GM19463 (cell line): ENCODE measurements around the gene GARIN3.
A peak's percentile ranks its signal among the peaks of the same experiment; 100 is the strongest.

Source experiments
- ATAC-seq: cut with Tn5 transposase; IDR thresholded peaks from one replicate; pipeline ENCODE4 v1.9.1; 2021; ENCODE audit warnings: mild to moderate bottlenecking, moderate library complexity; ENCODE audit not compliant: unreplicated experiment

Gene GARIN3

GRCh38 chr5:157150995-157151394 lies 15.1 kb downstream of the GARIN3 start:
- no peak for ATAC-seq

GRCh38 chr5:157148734-157149615 lies 17.1 kb downstream of the GARIN3 start:
- peak; percentile 68 for ATAC-seq

GRCh38 chr5:157143127-157143971 lies 22.7 kb downstream of the GARIN3 start:
- ATAC-seq: peak; percentile 29

GRCh38 chr5:157142317-157143126 lies 23.5 kb downstream of the GARIN3 start, which contains the start of gene MED7:
TSS of gene MED7 (minus strand) at chr5:157142865. CDS start at chr5:157139431, 3,434 bp downstream.
- ATAC-seq: peak; percentile 99

GRCh38 chr5:157137691-157138090 lies 28.4 kb downstream of the GARIN3 start:
- no peak for ATAC-seq

GRCh38 chr5:157132281-157132612 lies 33.8 kb downstream of the GARIN3 start:
- ATAC-seq: no peak

- peak; percentile 45 for ATAC-seq
These were observed 35.1 kb downstream of the GARIN3 start for GRCh38 chr5:157130925-157131324.

GRCh38 chr5:157121709-157122108 lies 44.4 kb downstream of the GARIN3 start:
- ATAC-seq: no peak

- no peak for ATAC-seq
These were observed 46.0 kb downstream of the GARIN3 start for GRCh38 chr5:157120102-157120501.

- ATAC-seq: peak; percentile 75
These were observed 49.5 kb downstream of the GARIN3 start for GRCh38 chr5:157116483-157116954.

GRCh38 chr5:157115502-157115901 lies 50.6 kb downstream of the GARIN3 start:
- ATAC-seq: no peak

GRCh38 chr5:157115012-157115411 lies 51.1 kb downstream of the GARIN3 start:
- ATAC-seq: peak; percentile 36

GRCh38 chr5:157113002-157113401 lies 53.1 kb downstream of the GARIN3 start:
- ATAC-seq: no peak
